HG02759 (cell line): Measurements from ENCODE around the gene PPP1R12B.
"Not testable (repeated sequence)": the region's sequence is repeated elsewhere in the genome, so short reads cannot be mapped to it uniquely, and the experiment has no call there.

ENCODE experiments used
- ATAC-seq: cut with Tn5 transposase; IDR thresholded peaks from one replicate; pipeline ENCODE4 v1.9.1; 2021; ENCODE audit warnings: mild to moderate bottlenecking, moderate library complexity; ENCODE audit not compliant: unreplicated experiment

PPP1R12B gene

DNA sequence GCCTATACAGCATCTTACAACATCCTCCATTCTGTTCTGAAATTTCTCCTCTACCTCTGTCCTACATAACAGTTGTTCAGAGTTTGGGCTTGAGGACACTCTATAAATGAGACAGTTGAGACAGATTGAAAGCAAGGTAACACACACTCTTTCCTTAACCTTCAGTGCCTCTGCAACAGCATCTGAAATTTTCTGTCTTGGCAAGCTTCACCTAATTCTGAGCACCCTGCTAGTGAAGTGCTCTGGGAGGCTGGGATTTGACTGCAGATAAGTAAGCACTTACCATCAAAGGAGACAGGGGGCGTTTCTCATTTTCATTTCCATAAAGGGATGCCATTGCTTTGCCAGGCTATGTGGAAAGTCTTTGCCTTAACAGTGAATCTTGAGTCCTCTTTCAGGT is 53.3 kb downstream of the PPP1R12B start:
- ATAC-seq = not testable (repeated sequence)

DNA sequence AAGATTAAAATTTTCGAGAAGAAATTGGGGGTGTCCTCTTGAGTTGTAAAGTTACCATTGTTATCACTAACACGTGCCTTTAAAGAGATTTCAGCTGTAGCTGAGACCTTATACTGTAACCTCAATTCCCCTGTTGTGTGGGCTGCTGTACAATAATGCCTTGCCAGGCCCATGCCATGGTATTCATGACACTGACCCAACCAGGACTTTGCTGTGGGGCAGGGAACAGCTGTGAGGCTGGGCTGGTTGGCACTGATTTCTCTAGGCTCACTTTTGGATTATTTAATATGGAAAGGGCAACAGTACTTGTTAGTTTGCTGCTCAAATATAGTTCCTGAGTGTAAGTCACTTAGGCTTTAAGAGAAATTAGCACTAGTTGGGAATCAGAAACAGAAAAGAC is 54.9 kb downstream of the PPP1R12B start:
- ATAC-seq = not testable (repeated sequence)

- no peak for ATAC-seq
These were observed 57.4 kb downstream of the PPP1R12B start for GRCh38 chr1:202405928-202406327.

GRCh38 chr1:202406896-202407295 is 58.4 kb downstream of the PPP1R12B start:
- ATAC-seq = not testable (repeated sequence)

DNA sequence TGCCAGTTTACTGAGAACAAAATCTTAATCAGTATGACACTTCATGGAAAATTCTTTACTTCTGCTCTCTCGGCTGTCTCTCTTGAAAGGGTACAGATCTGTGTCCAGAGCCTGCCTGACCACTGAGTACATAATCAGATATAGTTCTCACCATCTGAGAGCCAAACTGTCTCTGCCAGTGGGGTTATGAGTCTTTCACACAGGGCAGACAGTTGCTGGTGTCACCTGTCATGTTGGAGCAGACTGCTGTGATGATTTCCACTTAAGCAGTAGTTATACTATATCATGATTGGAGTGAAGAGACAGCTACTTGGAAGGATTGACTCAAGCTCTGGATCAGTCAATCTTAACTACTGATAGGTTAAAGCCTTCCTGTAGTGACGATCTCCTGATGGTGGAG is 58.9 kb downstream of the PPP1R12B start:
- not testable (repeated sequence) for ATAC-seq

DNA sequence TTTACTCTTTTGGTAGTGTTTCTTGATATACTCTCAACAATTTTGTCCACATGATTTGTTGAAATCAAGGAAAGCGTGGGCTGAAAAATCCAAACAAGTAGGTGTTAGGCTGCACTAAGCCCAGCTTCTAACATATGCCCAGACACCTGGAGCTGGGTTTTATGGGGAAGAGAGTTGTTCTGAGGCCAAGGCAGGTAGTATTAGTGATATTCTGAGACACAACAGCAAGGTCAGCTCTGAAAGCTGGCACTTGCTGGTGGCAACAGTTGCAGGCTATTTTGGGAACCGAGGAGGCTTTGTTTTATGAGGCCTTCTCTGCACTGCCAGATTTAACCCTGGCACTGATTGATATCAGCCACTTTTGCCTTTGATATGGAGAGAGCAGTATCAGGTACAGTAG is 61.8 kb downstream of the PPP1R12B start:
- not testable (repeated sequence) for ATAC-seq

DNA sequence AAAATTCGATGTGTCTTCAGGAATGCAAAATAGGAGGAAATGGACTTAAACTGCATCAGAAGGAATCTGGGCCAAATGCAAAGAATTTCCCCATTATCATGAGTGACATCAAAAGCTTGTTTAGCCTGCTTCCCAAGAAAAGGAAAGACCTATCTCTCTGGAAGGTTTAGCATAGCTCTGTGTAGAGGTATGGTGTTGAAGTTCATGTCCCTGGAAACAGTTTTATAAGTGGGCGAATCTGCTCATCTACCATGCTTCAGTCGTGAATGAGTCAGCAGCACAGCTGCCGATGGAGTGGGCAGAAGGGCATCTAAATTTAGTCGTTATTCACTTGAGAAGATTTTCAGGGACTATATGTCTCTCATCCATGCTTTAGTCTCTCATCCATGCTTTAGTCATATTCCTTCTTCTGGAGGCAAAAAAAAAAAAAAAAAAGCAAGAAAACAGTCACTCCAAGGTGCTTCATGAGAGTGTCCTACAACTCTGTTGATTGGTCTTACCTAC is 62.4 kb downstream of the PPP1R12B start:
- ATAC-seq = not testable (repeated sequence)

- no peak for ATAC-seq
These were observed 62.9 kb downstream of the PPP1R12B start for GRCh38 chr1:202411422-202411821.

DNA sequence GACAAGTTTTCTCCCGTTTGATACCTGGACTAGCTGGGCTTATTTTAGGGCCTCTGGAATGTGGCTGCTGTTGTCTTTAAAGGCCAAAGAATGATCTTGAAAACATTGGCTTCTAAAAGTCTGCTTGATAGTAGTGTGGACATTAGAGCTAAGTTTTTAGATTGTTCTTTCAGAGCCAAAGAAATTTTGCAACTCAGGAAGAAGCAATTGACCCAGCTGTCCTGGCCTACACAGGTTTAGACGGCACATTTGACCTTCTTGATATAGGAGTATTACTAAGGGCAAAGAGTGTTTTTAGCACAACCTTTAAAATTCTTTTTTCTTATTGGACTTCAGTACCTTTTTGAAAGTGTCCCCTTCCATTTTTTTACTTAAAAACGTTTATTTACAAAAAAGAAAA is 63.9 kb downstream of the PPP1R12B start:
- ATAC-seq = not testable (repeated sequence)

- ATAC-seq = no peak
These were observed 68.1 kb downstream of the PPP1R12B start for GRCh38 chr1:202416641-202417040.

- not testable (repeated sequence) for ATAC-seq
These were observed 68.6 kb downstream of the PPP1R12B start for GRCh38 chr1:202417141-202417540.

DNA sequence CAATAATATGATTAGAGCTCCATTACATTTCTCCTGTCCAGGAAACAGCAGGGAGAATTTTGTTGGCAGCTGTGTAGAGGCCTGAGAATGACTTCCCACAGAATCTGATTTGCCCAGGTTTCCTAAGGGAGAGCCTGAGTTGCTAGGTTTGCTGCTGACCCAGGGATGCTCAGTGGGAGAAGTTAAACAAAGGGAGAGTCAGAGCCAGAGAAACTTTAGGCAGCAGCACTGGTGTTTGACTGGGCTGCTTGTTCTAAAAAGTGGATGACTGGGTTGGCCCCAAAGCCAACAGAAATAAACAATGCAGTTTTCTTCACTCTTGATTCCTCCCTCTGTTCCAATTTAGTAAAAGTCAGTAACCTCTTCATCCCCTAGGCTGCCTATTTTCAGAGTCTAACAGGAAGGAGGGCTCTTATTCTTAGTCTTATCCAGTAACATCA is 69.3 kb downstream of the PPP1R12B start:
- not testable (repeated sequence) for ATAC-seq

- not testable (repeated sequence) for ATAC-seq
These were observed 71.2 kb downstream of the PPP1R12B start for GRCh38 chr1:202419731-202420130.

- not testable (repeated sequence) for ATAC-seq
These were observed 72.1 kb downstream of the PPP1R12B start for GRCh38 chr1:202420422-202421094.

DNA sequence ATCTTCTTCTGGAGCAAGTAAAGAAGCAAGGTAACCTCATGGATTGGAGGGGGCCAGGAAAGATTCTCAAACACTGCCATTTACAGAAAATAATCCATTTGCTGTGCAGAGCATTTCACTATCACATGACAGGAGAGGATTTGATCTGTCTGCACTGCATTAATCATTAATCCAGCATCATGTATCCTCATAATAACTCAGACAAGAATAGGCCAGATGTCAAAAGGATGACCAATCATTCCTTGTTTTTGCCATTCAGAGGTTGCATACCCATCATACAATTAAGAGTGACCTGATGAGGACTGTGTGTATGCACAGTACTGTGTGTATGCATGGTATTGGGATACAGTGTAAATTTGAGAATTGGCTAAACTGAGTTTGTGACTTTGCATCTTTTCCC is 74.2 kb downstream of the PPP1R12B start:
- not testable (repeated sequence) for ATAC-seq

GRCh38 chr1:202424260-202424659 is 75.8 kb downstream of the PPP1R12B start:
- ATAC-seq = not testable (repeated sequence)

- ATAC-seq = not testable (repeated sequence)
These were observed 81.6 kb downstream of the PPP1R12B start for GRCh38 chr1:202430111-202430510.

DNA sequence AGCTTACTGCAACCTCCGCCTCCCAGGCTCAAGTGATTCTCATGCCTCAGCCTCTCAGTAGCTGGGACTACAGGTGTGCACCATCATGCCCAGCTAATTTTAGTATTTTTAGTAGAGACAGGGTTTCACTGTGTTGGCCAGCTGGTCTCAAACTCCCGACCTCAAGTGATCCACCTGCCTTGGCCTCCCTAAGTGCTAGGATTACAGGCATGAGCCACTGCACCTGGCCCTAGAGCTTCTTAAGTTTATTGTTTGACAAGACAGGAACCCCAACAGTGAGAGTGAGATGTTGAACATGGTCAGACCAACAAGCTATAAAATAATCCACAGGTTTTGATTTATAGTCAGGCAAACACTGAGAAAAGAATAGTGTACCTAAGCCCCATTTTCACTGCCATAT is 83.8 kb downstream of the PPP1R12B start:
- ATAC-seq = not testable (repeated sequence)

GRCh38 chr1:202433155-202434043 is 84.9 kb downstream of the PPP1R12B start:
- no peak for ATAC-seq

DNA sequence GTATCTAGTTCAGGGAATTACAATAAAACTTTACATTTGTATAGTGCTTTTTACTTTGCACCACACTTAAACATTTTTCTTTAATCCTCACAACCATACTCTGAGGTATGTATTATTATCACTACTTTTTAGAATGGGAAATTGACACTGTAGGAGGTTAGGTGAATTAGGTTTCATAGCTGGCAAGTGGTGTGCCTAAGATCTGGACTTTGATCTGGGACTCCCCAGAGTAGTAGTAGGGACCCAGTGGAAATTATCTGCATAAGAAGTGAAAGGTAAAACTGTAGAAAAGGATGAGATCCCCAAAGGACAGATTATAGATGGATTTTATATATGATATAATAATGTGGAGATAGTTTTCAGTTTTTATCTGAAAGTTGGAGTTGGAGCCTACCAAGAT is 85.6 kb downstream of the PPP1R12B start:
- ATAC-seq = no peak

- no peak for ATAC-seq
These were observed 90.1 kb downstream of the PPP1R12B start for GRCh38 chr1:202438393-202439174.
